ENCODE data around the gene TESK1.
"Not testable (repeated sequence)": the region's sequence is repeated elsewhere in the genome, so short reads cannot be mapped to it uniquely, and the experiment has no call there.

TESK1 gene

DNA sequence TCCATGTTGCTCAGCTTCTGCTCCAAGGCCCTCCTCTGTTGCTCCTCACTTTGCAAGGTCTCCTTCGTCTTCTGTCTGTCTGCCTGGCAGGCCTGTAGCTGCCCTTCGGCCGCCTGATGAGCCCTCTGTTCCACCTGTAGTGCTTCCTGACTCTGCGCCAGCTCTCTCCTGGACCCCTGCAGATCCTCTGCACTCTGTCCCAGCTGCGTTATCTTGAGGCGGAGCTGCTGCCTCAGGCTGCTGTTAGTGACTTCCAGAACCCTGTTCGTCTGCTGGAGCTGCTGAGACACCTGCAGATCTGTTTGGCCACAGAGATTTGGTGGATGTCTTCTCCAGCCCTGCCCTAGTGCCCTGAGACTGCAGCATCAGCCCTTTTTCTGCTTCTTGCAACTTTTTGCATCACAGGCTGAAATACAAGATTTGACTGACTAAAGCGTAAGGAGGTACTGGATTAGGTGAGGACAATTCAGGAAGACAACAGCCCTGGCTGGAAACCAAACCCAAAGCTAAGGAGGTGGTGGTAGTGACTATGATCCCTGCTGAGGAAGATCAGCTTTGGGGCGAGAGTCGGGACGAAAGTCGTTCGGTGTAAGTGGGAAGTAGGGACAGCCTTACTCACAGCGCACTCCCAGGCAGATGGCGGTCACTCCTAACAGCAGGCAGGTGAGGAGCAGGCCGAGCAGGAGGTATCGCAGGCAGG is 11.1 kb downstream of the TESK1 start:
- DNase-seq (ENCODE audit: low spot score): no peak

DNA sequence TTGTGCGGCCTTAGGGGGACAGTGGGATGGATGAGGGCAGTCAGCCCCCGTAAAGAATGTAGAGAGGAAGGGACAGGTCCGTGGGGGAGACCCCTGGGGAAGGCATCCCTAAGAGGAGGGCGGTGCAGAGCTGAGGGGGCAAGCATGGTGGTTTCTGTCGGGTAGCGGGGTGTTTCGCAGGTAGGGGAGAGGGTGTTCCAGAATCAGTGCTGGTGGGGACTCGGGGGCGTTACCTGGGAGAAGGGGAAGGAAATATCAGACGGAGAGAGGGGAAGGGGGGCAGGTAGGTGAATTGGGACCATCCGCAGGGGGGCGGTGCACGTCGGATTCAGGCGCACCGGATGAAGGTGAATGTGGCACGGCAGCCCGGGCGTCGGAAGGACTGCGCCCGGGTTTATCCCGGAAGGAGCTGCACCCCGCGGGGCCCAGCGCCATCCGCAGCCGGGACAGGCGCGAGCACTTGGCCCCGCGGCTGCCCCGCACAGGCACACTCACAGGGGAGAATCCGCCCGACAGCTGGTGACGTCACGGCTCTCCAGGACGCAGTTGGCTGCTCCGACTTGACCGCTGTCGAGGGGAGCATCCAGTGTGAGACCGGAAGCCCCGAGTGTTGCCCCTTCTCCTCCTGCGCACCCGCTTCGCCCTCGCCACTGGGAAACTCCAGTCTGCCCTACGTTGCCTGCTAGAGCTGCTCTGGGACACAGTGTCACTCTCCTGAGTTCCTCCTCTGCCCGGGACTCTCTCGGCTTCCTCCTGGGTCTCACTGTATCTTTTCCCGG is 11.8 kb downstream of the TESK1 start:
- no peak for DNase-seq (ENCODE audit: low spot score)

DNA sequence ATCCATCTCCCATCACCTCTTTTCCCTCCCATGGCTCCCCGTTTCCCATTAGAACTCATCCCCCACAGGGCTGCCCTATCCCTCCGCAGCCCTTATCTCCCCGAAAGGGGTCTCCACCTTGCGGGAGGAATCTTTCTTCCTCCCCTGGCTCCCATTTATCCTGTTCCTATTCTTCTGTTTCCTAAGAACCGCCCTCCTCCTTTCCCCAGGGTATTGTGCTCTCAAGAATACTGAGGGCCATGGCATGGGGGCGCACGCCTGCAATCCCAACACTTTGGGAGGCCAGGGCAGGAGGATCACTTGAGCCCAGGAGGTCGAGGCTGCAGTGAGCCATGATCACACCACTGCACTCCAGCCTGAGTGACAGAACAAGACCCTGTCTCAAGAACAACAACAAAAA is 12.5 kb downstream of the TESK1 start:
- no peak for DNase-seq (ENCODE audit: low spot score)

DNA sequence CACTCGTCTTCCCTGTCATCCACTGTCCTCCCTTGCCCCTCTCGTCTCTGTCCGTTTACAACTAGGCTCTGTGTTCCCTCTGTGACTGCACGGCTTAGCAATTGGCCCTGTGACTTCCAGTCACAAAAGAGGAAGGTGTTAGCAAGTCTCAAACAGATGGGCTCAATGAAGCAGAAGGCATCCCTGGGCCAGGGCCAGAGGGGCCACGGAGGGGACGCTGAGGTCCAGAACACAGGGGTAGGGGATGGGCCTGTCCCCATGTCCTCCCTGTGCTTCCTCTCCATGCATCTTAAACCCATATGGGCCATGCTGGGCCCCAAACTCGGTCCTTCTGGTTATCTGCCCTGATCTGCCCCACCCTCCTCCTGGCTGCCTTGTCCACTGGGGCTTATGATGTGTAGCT is 13.3 kb downstream of the TESK1 start, which contains the start of gene CD72:
TSS of gene CD72 (minus strand) at position 89 of the 403 bp plus-strand sequence. CDS start 110 bp downstream, outside the sequence.
- no peak for DNase-seq (ENCODE audit: low spot score)

DNA sequence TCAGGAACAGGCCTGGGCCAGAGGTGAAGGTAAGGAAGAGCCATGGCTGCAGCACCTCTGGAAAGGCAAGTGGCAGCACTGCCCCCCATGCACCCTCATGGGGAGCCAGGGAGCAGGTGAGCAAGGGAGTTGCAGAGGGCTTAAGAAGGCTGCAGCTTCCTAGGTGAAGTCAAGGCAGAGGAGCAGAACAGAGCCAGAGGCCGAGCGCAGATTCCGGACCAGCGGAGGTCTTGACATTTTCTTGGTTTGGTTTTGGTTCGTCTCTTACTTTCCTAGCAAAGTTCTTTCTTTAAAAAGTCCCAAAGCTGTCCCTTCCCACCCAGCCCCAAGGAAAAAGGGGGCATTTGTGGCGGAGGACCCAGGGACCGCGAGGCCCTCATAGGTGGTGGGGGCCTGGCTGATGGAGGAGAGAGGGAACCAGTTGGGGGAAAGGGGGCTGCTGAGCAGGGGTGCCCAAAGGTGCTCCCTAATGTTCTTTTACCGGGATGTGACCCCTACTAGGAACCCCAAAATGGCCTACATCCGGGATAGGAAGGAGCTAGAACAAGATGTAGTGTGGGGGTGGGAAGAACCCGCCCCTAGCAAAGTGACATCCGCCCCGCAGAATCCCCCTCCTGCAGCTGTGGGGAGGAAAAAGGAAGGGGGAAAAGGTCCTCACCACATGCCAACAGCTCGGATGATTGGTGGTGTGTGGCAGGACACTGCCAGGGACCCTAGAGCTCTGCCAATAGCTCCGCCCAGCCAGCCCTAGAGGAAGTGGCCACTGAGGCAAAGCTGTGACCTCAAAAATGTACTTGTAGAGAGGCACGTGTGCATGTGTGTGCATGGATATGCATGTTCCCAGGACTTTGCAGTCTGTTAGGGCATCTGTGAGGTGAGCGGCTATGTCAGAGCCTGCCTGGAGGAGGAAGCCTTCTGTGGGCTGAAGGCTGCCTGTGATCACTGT is 14.1 kb downstream of the TESK1 start:
- no peak for DNase-seq (ENCODE audit: low spot score)

DNA sequence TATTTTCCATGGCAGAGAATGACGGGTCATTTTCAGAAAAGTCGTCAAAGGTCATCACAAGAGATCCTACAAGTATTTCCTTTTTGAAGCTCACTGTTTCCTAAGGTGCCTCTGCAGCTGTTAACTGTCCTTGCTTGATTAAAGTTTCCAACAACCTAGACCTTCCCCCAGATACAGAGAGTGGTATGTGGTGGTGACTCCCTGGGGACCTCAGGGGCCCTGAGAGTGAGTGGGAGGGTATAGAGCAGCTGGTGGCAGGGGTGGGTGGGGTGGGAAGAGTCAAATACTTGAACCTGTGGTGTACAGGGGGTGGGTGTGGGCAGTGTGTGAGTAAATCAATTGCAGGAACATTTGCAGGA is 14.7 kb downstream of the TESK1 start:
- no peak for DNase-seq (ENCODE audit: low spot score)

DNA sequence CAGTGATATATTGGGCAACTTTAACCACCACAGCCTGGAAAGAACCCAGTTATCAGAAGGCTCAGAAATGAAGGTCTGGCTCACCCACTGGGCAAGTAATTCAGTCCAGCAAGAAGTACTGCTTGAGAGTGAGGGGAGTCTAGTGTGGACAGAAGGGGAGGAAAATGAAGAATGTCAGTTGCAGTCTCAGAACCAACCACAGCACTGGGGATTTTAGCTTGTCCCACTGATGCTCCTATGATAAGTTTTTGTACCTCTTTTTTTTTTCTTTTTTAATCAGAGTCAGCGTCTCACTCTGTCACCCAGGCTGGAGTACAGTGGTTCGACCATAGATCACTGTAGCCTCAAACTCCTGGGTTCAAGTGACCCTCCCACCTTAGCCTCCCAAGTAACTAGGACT is 22.5 kb downstream of the TESK1 start:
- DNase-seq (ENCODE audit: low spot score): no peak

DNA sequence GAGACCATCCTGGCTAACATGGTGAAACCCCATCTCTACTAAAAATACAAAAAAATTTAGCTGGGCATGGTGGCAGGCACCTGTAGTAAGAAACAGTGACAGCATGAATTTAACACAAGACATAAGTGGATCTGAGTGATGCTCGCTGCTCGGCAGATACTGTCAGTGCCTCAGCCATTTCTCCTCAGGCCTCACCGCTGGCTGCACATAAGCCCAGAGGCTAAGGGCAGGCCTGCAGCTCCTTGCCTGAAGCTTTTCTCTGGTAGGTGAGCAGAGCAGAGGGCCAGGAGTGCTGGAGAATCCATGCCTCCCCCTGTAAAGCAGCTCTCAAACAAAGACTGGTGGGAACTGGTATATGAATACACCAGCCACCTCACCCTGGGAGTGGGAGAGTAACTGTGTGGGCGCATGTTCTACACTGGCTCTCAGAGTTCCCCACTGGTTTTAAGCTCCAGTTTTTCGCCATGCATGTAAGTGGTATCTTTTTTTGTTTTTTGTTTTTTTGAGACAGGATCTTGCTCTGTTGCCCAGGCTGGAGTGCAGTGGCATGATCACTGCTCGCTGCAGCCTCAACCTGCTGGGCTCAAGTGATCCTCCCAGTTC is 23.4 kb downstream of the TESK1 start:
- no peak for DNase-seq (ENCODE audit: low spot score)

DNA sequence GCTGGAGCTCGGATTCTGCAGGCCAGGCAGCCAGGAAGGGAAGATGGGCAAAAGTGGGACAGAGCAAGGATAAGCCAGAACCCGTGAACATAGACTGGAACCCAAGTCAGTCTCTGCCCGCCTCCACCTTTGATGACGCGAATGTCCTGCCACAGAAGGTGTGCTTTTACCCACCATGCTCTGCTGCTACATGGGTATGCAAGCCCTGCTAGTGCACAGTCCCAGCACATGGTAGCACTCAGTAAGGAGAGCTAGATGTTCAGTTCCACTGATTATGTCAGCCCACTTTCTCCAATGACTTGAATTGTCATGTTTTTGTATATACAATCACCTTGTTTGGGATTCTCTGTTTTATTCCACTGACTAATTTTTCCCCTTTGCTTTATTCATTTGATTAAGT is 24.5 kb downstream of the TESK1 start:
- DNase-seq (ENCODE audit: low spot score): no peak

DNA sequence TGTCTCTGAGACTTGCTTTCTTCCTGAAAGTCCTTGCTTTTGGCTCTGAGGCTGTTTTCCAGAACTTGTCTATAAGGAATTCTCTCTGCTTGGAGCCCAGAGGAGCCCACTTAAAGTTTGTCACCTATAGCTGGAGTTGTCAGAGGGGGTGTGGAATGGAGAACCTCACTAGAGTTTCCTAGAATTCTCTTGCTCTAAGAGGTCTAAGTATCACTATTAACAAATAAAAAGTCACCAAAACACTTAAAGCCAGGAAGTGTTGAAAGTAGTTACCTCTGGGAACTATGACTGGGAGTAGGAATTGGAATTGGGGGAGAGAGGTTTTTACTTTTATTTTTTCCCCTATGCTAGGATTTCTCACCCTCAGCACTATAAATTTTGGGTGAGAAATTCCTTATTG is 30.7 kb downstream of the TESK1 start:
- no peak for DNase-seq (ENCODE audit: low spot score)

DNA sequence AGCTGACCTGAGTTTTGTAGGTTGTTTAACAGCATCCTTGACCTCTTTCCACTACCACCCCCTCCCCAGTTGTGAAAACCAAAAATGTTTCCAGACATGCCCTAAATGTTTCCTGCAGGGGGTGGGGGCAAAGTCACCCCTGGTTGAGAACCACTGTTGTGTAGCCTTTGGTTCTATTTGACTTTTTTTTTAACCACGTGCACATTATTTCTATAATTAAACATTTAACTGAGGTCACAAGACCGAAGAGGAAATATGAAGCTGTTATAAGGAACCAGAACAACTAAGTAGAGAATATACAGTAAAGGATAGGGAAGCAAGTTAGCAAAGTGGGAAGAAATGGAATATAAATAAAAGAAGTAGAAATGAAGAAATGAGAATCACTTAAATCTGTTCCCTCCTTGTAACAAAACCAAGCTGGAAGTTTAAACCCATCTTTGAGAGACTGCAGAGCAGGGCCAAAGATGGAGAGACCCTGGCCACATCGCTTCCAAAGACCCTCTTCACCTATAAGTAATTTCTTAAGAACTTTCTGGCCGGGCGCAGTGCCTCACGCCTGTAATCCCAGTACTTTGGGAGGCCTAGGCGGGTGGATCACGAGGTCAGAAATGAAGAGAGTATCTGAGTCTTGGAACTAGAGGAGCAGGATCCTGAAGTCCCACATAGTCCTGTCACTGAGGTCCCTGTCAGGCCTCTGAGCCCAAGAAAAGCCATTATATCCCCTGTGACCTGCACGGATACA is 31.2 kb downstream of the TESK1 start:
- DNase-seq (ENCODE audit: low spot score): no peak

DNA sequence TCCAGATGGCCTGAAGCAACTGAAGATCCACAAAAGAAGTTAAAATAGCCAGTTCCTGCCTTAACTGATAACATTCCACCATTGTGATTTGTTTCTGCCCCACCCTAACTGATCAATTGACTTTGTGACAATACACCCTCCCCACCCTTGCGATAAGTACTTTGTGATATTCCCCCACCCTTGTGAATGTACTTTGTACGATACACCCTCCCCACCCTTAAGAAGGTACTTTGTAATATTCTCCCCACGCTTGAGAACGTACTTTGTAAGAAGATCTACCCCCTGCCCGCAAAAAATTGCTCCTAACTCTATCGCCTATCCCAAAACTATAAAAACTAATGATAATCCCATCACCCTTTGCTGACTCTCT is 31.8 kb downstream of the TESK1 start:
- DNase-seq (ENCODE audit: low spot score): not testable (repeated sequence)

DNA sequence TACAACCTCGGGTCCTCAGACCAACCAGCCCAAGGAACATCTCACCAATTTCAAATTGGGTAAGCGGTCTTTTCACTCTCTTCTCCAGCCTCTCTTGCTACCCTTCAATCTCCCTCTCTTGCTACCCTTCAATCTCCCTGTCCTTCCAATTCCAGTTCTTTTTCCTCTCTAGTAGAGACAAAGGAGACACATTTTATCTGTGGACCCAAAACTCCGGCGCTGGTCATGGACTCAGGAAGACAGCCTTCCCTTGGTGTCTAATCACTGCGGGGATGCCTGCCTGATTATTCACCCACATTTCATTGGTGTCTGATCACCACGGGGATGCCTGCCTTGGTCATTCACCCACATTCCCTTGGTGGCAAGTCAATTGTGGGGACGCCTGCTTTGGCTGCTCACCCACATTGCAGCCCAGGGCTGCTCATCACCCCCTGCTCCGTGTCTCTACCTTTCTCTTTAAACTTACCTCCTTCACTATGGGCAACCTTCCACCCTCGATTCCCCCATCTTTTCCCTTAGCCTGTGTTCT is 32.4 kb downstream of the TESK1 start:
- not testable (repeated sequence) for DNase-seq (ENCODE audit: low spot score)

DNA sequence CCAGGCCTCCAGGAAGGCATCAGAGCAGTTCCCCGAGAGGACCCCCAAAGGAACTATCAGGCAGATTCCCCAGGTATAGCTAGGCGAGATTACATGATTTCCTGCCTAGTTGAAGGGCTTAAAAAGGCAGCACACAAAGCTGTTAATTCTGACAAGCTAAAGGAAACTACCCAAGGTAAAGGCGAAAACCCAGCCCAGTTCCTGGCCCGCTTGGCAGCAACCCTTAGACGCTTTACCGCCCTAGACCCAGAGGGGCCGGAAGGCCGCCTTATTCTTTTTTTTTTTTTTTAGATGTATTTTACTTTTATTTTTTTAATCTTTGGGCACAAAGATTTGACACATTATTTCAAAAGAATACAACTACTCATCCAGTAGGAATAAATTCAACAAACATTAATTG is 33.7 kb downstream of the TESK1 start:
- DNase-seq (ENCODE audit: low spot score): not testable (repeated sequence)

DNA sequence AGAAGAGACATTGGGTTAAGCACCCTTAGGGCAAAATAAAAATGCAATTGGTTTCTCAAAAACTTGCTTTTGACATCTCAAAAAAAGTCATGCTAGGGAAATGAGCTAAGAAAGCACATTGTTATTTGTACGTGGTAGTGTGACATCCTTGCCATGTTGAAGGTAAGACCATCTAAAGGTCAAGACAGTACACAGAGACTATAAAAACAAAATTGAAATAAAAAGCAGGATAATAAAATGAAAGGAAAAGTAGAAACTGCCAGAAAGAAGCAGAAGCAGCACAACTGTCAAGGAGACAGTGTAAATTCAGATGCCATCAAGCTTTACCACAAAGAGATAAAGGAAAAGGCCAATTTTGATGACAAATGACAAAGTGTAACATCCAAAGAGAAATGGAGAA is 34.2 kb downstream of the TESK1 start:
- DNase-seq (ENCODE audit: low spot score): not testable (repeated sequence)

DNA sequence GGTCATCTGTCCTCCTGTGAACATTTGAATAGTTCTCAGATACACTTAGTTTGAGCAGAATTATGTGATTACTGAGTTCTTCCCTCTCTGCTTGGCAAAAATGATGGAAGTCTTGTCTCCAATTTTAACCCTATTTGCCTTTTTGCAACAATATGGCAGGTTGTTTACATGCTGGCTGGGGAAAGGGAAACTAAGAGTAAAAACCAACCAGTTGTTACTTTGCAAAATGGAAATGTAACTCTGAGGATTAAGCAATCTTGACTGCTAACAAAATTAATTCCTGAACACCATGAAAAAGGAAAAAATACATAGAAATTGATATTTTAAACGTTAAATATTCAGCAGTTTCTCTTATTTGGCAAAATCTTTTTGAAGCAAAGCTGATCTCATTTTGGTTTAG is 34.6 kb downstream of the TESK1 start:
- no peak for DNase-seq (ENCODE audit: low spot score)

DNA sequence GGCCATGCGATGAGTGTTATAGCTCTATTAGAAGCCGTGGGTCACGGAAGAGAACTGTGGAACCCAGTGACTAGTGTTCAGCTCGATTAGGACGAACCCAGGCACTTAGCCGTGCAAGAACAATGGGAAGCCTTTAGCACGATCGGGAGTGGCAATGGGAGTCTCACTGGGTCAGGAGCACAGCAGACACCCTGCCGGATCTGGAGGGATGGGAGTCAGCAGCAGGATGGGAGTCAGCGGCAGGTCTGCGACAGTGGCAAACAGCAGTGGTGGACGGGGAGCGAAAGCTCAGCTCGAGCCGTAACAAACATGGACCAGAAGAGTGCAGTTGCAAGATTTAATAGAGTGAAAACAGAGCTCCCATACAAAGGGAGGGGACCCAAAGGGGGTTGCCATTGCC is 35.4 kb downstream of the TESK1 start:
- not testable (repeated sequence) for DNase-seq (ENCODE audit: low spot score)

DNA sequence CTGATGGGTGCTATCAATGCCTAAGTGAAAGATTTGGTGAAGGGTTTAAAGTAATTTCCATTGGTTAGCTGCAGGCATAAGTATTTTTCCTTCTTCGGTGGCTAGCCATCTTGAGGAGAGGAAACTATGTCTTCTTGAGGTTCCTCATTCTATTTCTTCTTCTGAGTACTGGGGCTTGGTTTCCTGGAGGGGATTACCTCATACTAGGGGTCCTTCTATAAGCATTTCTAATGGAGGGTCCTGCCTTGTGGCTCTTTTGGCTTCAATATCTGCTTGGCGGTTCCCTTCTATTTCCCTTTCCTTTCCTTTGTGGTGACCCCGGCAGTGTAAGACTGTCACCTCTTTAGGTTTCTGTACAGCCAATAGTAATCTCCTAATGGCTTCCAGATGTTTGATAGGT is 36.4 kb downstream of the TESK1 start:
- DNase-seq (ENCODE audit: low spot score): not testable (repeated sequence)

DNA sequence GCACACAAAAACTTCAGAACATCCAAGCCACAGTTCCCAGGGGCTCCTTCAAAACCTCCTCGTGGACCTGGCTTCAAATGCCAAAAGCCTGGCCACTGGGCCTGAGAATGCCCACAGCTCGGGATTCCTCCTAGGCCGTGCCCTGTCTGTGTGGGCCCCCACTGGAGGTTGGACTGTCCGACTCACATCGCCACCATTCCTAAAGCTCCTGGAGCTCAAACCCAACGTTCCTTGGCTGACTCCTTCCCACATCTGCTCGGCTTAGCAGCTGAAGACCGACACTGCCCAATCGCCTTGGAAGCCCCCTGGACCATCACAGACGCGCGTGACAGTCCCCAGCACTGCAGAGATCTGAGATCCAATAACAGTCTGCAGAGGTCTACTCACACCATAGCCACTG is 38.0 kb downstream of the TESK1 start:
- no peak for DNase-seq (ENCODE audit: low spot score)

DNA sequence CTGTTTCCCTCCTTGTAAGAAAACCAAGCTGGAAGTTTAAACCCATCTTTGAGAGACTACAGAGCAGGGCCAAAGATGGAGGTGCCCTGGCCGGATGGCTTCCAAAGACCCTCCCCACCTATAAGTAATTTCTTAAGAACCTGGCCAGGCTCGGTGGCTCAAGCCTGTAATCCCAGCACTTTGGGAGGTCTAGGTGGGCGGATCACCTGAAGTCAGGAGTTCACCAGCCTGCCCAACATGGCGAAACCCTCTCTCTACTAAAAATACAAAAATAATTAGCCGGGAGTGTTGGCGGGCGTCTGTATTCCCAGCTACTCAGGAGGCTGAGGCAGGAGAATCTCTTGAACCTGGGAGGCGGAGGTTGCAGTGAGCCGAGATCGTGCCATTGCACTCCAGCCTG is 40.7 kb downstream of the TESK1 start:
- not testable (repeated sequence) for DNase-seq (ENCODE audit: low spot score)

DNA sequence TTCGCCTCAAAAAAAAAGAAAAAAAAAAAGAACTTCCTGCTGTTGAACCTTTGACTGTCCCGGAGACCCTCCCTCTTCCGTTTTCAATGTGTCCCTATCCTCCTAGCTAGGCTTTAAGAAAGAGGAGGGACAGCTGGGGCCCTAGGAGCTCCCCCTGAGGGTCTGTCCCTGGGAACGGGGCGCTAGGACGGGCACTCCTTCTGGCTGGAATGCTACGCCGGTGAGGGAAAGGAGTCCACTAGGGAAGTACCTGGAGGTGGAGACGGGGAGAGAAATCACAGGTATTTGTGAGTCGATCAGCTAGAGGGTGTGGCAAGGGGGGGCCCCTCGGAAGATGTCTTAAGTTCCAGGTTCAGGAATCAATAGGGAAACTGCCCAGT is 41.1 kb downstream of the TESK1 start:
- peak; percentile 68 for DNase-seq (ENCODE audit: low spot score)

All from HuH-7 (cell line).